ENCODE data around the gene MAGEA3.

DNA sequence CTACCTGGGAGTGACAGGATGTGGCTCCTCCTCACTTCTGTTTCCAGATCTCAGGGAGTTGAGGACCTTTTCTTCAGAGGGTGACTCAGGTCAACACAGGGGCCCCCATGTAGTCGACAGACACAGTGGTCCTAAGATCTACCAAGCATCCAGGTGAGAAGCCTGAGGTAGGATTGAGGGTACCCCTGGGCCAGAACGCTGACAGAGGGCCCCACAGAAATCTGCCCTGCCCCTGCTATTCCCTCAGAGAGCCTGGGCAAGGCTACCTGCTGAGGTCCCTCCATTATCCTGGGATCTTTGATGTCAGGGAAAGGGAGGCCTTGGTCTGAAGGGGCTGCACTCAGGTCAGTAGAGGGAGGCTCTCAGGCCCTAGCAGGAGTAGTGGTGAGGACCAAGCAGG lies 36.5 kb downstream of the MAGEA3 start:
- no peak for TF ChIP-seq POLR2A (IDR thresholded peaks at IDR 0.05)
- TF ChIP-seq, protein P1, sequence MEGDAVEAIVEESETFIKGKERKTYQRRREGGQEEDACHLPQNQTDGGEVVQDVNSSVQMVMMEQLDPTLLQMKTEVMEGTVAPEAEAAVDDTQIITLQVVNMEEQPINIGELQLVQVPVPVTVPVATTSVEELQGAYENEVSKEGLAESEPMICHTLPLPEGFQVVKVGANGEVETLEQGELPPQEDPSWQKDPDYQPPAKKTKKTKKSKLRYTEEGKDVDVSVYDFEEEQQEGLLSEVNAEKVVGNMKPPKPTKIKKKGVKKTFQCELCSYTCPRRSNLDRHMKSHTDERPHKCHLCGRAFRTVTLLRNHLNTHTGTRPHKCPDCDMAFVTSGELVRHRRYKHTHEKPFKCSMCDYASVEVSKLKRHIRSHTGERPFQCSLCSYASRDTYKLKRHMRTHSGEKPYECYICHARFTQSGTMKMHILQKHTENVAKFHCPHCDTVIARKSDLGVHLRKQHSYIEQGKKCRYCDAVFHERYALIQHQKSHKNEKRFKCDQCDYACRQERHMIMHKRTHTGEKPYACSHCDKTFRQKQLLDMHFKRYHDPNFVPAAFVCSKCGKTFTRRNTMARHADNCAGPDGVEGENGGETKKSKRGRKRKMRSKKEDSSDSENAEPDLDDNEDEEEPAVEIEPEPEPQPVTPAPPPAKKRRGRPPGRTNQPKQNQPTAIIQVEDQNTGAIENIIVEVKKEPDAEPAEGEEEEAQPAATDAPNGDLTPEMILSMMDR (IDR thresholded peaks at IDR 0.05): no peak
